ENCODE data around the gene IPPK.
"Not testable (repeated sequence)": the region's sequence is repeated elsewhere in the genome, so short reads cannot be mapped to it uniquely, and the experiment has no call there.

Gene IPPK

GRCh38 chr9:92595930-92596329 lies 74.0 kb downstream of the IPPK start:
- DNase-seq (ENCODE audit: low read depth, low spot score), result no peak

GRCh38 chr9:92595075-92595474 lies 74.9 kb downstream of the IPPK start:
- DNase-seq (ENCODE audit: low read depth, low spot score), result not testable (repeated sequence)

GRCh38 chr9:92592946-92593861 lies 76.7 kb downstream of the IPPK start:
- no peak for DNase-seq (ENCODE audit: low read depth, low spot score)

GRCh38 chr9:92592537-92592936 lies 77.4 kb downstream of the IPPK start:
- no peak for DNase-seq (ENCODE audit: low read depth, low spot score)

- no peak for DNase-seq (ENCODE audit: low read depth, low spot score)
Measured at GRCh38 chr9:92590377-92590776, 79.6 kb downstream of the IPPK start.

GRCh38 chr9:92589923-92590322 lies 80.0 kb downstream of the IPPK start:
- DNase-seq (ENCODE audit: low read depth, low spot score), result no peak

GRCh38 chr9:92576175-92576574 lies 93.8 kb downstream of the IPPK start:
- no peak for DNase-seq (ENCODE audit: low read depth, low spot score)

GRCh38 chr9:92573612-92574011 lies 96.3 kb downstream of the IPPK start:
- not testable (repeated sequence) for DNase-seq (ENCODE audit: low read depth, low spot score)

- not testable (repeated sequence) for DNase-seq (ENCODE audit: low read depth, low spot score)
Measured at GRCh38 chr9:92571871-92572270, 98.1 kb downstream of the IPPK start.

GRCh38 chr9:92564982-92565381 lies 104.9 kb downstream of the IPPK start:
- no peak for DNase-seq (ENCODE audit: low read depth, low spot score)

- no peak for DNase-seq (ENCODE audit: low read depth, low spot score)
Measured at GRCh38 chr9:92564504-92564903, 105.4 kb downstream of the IPPK start.

Measured in activated CD4-positive, CD25-positive, alpha-beta regulatory T cell treated with anti-CD3 and anti-CD28 coated beads, Interleukin-2, amount 50 U/mL, for 16 hours (primary cell).